ENCODE measurements around the gene FSTL1. TPM values are rescaled to one million over a fixed set of nuclear protein-coding genes. Genes with fewer than 3 reads are reported as not detected.

The FSTL1 gene
- total RNA-seq, 6 experiments from 2014 or later, result 32.8 to 50.0 (median 45.5) TPM

GRCh38 chr3:120423432-120423831, 27.4 kb downstream of the FSTL1 start:
- DNase-seq (no peak), ATAC-seq (no peak)
- 100% methylated on average over 1 of the region's 4 CpGs for WGBS (ENCODE audit: insufficient coverage, low coverage, low lambda C conversion rate, missing lambda C conversion rate)
- TF ChIP-seq, protein P1, sequence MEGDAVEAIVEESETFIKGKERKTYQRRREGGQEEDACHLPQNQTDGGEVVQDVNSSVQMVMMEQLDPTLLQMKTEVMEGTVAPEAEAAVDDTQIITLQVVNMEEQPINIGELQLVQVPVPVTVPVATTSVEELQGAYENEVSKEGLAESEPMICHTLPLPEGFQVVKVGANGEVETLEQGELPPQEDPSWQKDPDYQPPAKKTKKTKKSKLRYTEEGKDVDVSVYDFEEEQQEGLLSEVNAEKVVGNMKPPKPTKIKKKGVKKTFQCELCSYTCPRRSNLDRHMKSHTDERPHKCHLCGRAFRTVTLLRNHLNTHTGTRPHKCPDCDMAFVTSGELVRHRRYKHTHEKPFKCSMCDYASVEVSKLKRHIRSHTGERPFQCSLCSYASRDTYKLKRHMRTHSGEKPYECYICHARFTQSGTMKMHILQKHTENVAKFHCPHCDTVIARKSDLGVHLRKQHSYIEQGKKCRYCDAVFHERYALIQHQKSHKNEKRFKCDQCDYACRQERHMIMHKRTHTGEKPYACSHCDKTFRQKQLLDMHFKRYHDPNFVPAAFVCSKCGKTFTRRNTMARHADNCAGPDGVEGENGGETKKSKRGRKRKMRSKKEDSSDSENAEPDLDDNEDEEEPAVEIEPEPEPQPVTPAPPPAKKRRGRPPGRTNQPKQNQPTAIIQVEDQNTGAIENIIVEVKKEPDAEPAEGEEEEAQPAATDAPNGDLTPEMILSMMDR (IDR thresholded peaks at IDR 0.05), result no peak
- TF ChIP-seq POLR2A (IDR thresholded peaks at IDR 0.05), result no peak
- no peaks in the 10 kb centered on the region for H3K9me3 ChIP-seq
- peaks cover 0 to 20% (median 8%) of the 10 kb centered on the region in 4 donors for H3K4me1 ChIP-seq
- no peak overlapping the region for H3K4me3 ChIP-seq
- H3K36me3 ChIP-seq, result no peaks in the 10 kb centered on the region
- no peak overlapping the region for H3K27ac ChIP-seq
- intact Hi-C loops (cut with DNase I), result no loop called here
- no peaks in the 10 kb centered on the region for H3K27me3 ChIP-seq

GRCh38 chr3:120421926-120422325, 28.9 kb downstream of the FSTL1 start:
- no peak overlapping the region for H3K27ac ChIP-seq
- WGBS (ENCODE audit: insufficient coverage, low coverage, low lambda C conversion rate, missing lambda C conversion rate), result 89% methylated on average over 2 of the region's 2 CpGs

GRCh38 chr3:120420928-120421551, 29.8 kb downstream of the FSTL1 start:
- no peaks in the 10 kb centered on the region for H3K36me3 ChIP-seq
- H3K9me3 ChIP-seq, result no peaks in the 10 kb centered on the region
- H3K4me3 ChIP-seq, result no peak overlapping the region
- TF ChIP-seq, protein P1 (IDR thresholded peaks at IDR 0.05), result no peak
- no peak for TF ChIP-seq POLR2A (IDR thresholded peaks at IDR 0.05)
- no peak for DNase-seq
- no peak for ATAC-seq
- H3K27me3 ChIP-seq, result no peaks in the 10 kb centered on the region
- H3K27ac ChIP-seq, result no peak overlapping the region
- intact Hi-C loops (cut with DNase I), result no loop called here
- H3K4me1 ChIP-seq, result peaks cover 0 to 22% (median 2%) of the 10 kb centered on the region in 4 donors
- WGBS (ENCODE audit: insufficient coverage, low coverage, low lambda C conversion rate, missing lambda C conversion rate), result 59% methylated on average over 6 of the region's 6 CpGs

More at GRCh38 chr3:120421926-120422325, 28.9 kb downstream of the FSTL1 start:
- peaks cover 0 to 20% (median 7%) of the 10 kb centered on the region in 4 donors for H3K4me1 ChIP-seq
- DNase-seq (no peak), ATAC-seq (no peak)
- no peaks in the 10 kb centered on the region for H3K9me3 ChIP-seq
- no peaks in the 10 kb centered on the region for H3K27me3 ChIP-seq
- no peak for TF ChIP-seq POLR2A (IDR thresholded peaks at IDR 0.05)
- TF ChIP-seq, protein P1 (IDR thresholded peaks at IDR 0.05), result no peak
- no peak overlapping the region for H3K4me3 ChIP-seq
- intact Hi-C loops (cut with DNase I), result no loop called here
- H3K36me3 ChIP-seq, result no peaks in the 10 kb centered on the region

DNA sequence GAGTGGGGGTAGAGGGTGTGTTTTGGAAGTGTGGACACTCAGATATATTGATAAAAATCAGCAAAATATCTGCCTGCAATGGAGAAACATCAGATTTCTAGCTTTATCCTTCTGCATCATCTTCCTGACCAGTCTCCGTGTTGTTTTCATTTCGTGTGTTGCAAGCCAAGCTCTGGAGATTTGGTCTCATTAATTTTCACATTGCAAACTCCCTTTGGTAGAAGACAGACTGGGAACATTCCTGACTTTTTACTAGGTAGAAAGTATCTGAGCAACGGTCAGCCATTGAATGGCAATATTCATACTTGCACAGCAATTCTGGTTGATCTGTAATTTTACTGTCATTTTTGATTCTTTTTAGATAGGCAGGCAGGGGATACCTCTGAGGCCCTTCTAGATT, 30.4 kb downstream of the FSTL1 start:
- H3K4me3 ChIP-seq, result no peak overlapping the region
- TF ChIP-seq POLR2A (IDR thresholded peaks at IDR 0.05), result no peak
- TF ChIP-seq, protein P1 (IDR thresholded peaks at IDR 0.05), result no peak
- 69% methylated on average over 3 of the region's 3 CpGs for WGBS (ENCODE audit: insufficient coverage, low coverage, low lambda C conversion rate, missing lambda C conversion rate)

More for the DNA sequence above, 30.4 kb downstream of the FSTL1 start:
- intact Hi-C loops (cut with DNase I), result no loop called here
- H3K9me3 ChIP-seq, result no peaks in the 10 kb centered on the region
- no peaks in the 10 kb centered on the region for H3K27me3 ChIP-seq
- ATAC-seq (no peak), DNase-seq (no peak)
- H3K4me1 ChIP-seq, result peaks cover 0 to 22% (median 2%) of the 10 kb centered on the region in 4 donors
- H3K27ac ChIP-seq, result no peak overlapping the region
- H3K36me3 ChIP-seq, result no peaks in the 10 kb centered on the region

All from right lobe of liver (tissue), 6 donors.